Esophagus muscularis mucosa (tissue), 4 donors: ENCODE measurements around the gene EEPD1.

Experiments used
- EP300 ChIP-seq: sonication (generic); formaldehyde crosslinking; IDR thresholded peaks from one replicate; pipeline ENCODE4 v1.6.1; 2017; ENCODE audit warnings: antibody characterized with exemption
- POLR2AphosphoS5 ChIP-seq, 2 donors: sonication (generic); formaldehyde crosslinking; IDR thresholded peaks; one replicate each; pipeline ENCODE4 v1.6.1; 2017; ENCODE audit warnings: antibody characterized with exemption in 2 of 2
- TF ChIP-seq, protein P1 (sequence below), 3 experiments: fragments of 200-600 bp in 2 of 3; fragments of 450-650 bp in 1 of 3; sonication (generic) in 2 of 3; IDR thresholded peaks; one replicate each; pipeline ENCODE4 v1.5.1; 2017 to 2019; ENCODE audit warnings: antibody characterized with exemption in 3 of 3, mild to moderate bottlenecking in 2 of 3, moderate library complexity in 1 of 3

GRCh38 chr7:36117203-36117840 lies 35.7 kb upstream of the EEPD1 start:
- TF ChIP-seq, protein P1, sequence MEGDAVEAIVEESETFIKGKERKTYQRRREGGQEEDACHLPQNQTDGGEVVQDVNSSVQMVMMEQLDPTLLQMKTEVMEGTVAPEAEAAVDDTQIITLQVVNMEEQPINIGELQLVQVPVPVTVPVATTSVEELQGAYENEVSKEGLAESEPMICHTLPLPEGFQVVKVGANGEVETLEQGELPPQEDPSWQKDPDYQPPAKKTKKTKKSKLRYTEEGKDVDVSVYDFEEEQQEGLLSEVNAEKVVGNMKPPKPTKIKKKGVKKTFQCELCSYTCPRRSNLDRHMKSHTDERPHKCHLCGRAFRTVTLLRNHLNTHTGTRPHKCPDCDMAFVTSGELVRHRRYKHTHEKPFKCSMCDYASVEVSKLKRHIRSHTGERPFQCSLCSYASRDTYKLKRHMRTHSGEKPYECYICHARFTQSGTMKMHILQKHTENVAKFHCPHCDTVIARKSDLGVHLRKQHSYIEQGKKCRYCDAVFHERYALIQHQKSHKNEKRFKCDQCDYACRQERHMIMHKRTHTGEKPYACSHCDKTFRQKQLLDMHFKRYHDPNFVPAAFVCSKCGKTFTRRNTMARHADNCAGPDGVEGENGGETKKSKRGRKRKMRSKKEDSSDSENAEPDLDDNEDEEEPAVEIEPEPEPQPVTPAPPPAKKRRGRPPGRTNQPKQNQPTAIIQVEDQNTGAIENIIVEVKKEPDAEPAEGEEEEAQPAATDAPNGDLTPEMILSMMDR (IDR thresholded peaks at IDR 0.05), result no peak
- TF ChIP-seq POLR2AphosphoS5 (IDR thresholded peaks at IDR 0.05), result no peak
- TF ChIP-seq EP300, result no peak
